Esophagus squamous epithelium (tissue), 5 donors: ENCODE results near the gene APOBEC3A. TPM values are rescaled to one million over a fixed set of nuclear protein-coding genes. Genes with fewer than 3 reads are reported as not detected.
"Not testable (repeated sequence)": the region's sequence is repeated elsewhere in the genome, so short reads cannot be mapped to it uniquely, and the experiment has no call there.

Experiments used
- DNase-seq: peaks from one replicate; lab custom pipeline; 2025; lab: John Stamatoyannopoulos, UW
- H3K27ac ChIP-seq, 4 donors: fragments of 200-600 bp; sonication (generic); one replicate each; pipeline ENCODE4 v1.5.1; 2016 to 2019; ENCODE audit warnings: mild to moderate bottlenecking in 1 of 4
- H3K27me3 ChIP-seq, 4 donors: fragments of 200-600 bp; sonication (generic); 1 replicate in 3 of 4; 2 replicates in 1 of 4; pipeline versions ENCODE4 v1.5.1 to v1.6.0; 2017 to 2021; ENCODE audit warnings: antibody characterized with exemption in 1 of 4
- H3K36me3 ChIP-seq, 3 donors: fragments of 200-600 bp; sonication (generic); one replicate each; pipeline ENCODE4 v1.5.1; 2016 to 2019
- H3K4me1 ChIP-seq, 3 donors: fragments of 200-600 bp; sonication (generic); one replicate each; pipeline ENCODE4 v1.5.1; 2017 to 2019
- H3K4me3 ChIP-seq, 4 donors: fragments of 200-600 bp; sonication (generic); 1 replicate in 3 of 4; 2 replicates in 1 of 4; pipeline ENCODE4 v1.5.1; 2016 to 2019; ENCODE audit warnings: mild to moderate bottlenecking in 2 of 4, moderate library complexity in 1 of 4
- H3K9me3 ChIP-seq, 3 donors: fragments of 200-600 bp; sonication (generic); one replicate each; pipeline ENCODE4 v1.5.1; 2016 to 2019
- CTCF ChIP-seq, 6 experiments: fragments of 450-650 bp in 4 of 6; fragments of 200-600 bp in 2 of 6; sonication (generic) in 2 of 6; IDR thresholded peaks; one replicate each; pipeline ENCODE4 v1.5.1; 2016 to 2019; ENCODE audit warnings: antibody characterized with exemption in 6 of 6, mild to moderate bottlenecking in 4 of 6, moderate library complexity in 4 of 6
- POLR2A ChIP-seq, 4 donors: fragments of 450-650 bp; IDR thresholded peaks; one replicate each; pipeline ENCODE4 v1.6.1; 2017; ENCODE audit warnings: antibody characterized with exemption in 4 of 4, mild to moderate bottlenecking in 4 of 4, moderate library complexity in 3 of 4
- WGBS, 2 donors: methylation state at CpG; one replicate each; pipeline ENCODE4 v1.1.5; 2018; 5-methylcytosine and 5-hydroxymethylcytosine counted together
- intact Hi-C: fragments of 100-400 bp; cut with DNase I; formaldehyde crosslinking; loops from one replicate; pipeline ENCODE4 v1.15.0; 2022
- total RNA-seq, 4 donors: library from RNA; depleted of rRNA; stranded (reverse); fragments of >200 nt; gene quantifications; one replicate each; pipeline ENCODE4 v1.1.0, GENCODE V29; 2016
- donor health status: DM: yes; HTN: yes; CAD: no.

APOBEC3A gene
- total RNA-seq, 4 donors from 2014 or later: 0.57 to 27.3 (median 1.3) TPM

GRCh38 chr22:38944653-38945052, 12.8 kb upstream of the APOBEC3A start:
- no peak for DNase-seq
- WGBS, 2 donors: 87 to 90% methylated on average over 5 of the region's 7 CpGs
- intact Hi-C loops: no loop called here

GRCh38 chr22:38945706-38946338, 11.6 kb upstream of the APOBEC3A start:
- DNase-seq, intact Hi-C loops, H3K9me3 ChIP-seq, H3K4me3 ChIP-seq, H3K36me3 ChIP-seq: not testable (repeated sequence)
- Histone ChIP-seq H3K27ac (peak overlapping the region in 2 of 4 donors; percentile 46 to 77), H3K27me3 (peaks cover 0 to 59% (median 0%) of the 10 kb centered on the region in 4 donors), H3K4me1 (peaks cover 0 to 29% (median 0%) of the 10 kb centered on the region in 3 donors)

More at GRCh38 chr22:38944653-38945052, 12.8 kb upstream of the APOBEC3A start:
- Histone ChIP-seq H3K27me3 (peaks cover 0 to 55% (median 0%) of the 10 kb centered on the region in 4 donors), H3K4me1 (peaks cover 0 to 29% (median 0%) of the 10 kb centered on the region in 3 donors), H3K27ac (no peak overlapping the region), H3K4me3 (no peak overlapping the region), H3K9me3 (no peaks in the 10 kb centered on the region), H3K36me3 (no peaks in the 10 kb centered on the region)
- TF ChIP-seq POLR2A (IDR thresholded peaks at IDR 0.05) (no peak), CTCF (IDR thresholded peaks at IDR 0.05) (no peak)

- intact Hi-C loops: no loop called here
- Histone ChIP-seq H3K4me1 (peaks cover 0 to 29% (median 0%) of the 10 kb centered on the region in 3 donors), H3K27me3 (peaks cover 0 to 59% (median 0%) of the 10 kb centered on the region in 4 donors), H3K4me3 (no peak overlapping the region), H3K36me3 (no peaks in the 10 kb centered on the region), H3K27ac (peak overlapping the region; percentile 9 to 77 (median 42)), H3K9me3 (no peaks in the 10 kb centered on the region)
- WGBS, 2 donors: 84 to 89% methylated on average over 4 to 8 of the region's 8 CpGs
- TF ChIP-seq CTCF (IDR thresholded peaks at IDR 0.05) (no peak), POLR2A (IDR thresholded peaks at IDR 0.05) (no peak)
- no peak for DNase-seq
These were observed 10.6 kb upstream of the APOBEC3A start for GRCh38 chr22:38946771-38947170.

GRCh38 chr22:38947321-38948140, 9.9 kb upstream of the APOBEC3A start:
- 57 to 76% methylated on average over 8 to 12 of the region's 14 CpGs for WGBS, 2 donors
- TF ChIP-seq POLR2A (IDR thresholded peaks at IDR 0.05): no peak
- no peak for TF ChIP-seq CTCF (IDR thresholded peaks at IDR 0.05)
- Histone ChIP-seq H3K4me1 (peaks cover 0 to 29% (median 0%) of the 10 kb centered on the region in 3 donors), H3K27ac (peak overlapping the region; percentile 9 to 77 (median 42)), H3K9me3 (no peaks in the 10 kb centered on the region), H3K27me3 (peaks cover 0 to 56% (median 0%) of the 10 kb centered on the region in 4 donors), H3K36me3 (no peaks in the 10 kb centered on the region), H3K4me3 (no peak overlapping the region)
- DNase-seq: no peak
- intact Hi-C loops: no loop called here

- peaks cover 0 to 26% (median 0%) of the 10 kb centered on the region in 3 donors for H3K4me1 ChIP-seq
- intact Hi-C loops: no loop called here
- DNase-seq: no peak
- H3K36me3 ChIP-seq: no peaks in the 10 kb centered on the region
- H3K27me3 ChIP-seq: peaks cover 0 to 47% (median 0%) of the 10 kb centered on the region in 4 donors
- H3K27ac ChIP-seq: no peak overlapping the region
- TF ChIP-seq POLR2A (IDR thresholded peaks at IDR 0.05) (no peak), CTCF (IDR thresholded peaks at IDR 0.05) (no peak)
- no peak overlapping the region for H3K4me3 ChIP-seq
- WGBS, 2 donors: 90 to 95% methylated on average over 7 of the region's 7 CpGs
- no peaks in the 10 kb centered on the region for H3K9me3 ChIP-seq
These were observed 9.0 kb upstream of the APOBEC3A start for GRCh38 chr22:38948181-38948940.
